Panc1 (cell line): ENCODE measurements around the gene KRTAP4-4.

Source experiments
- POLR2AphosphoS5 ChIP-seq: IDR thresholded peaks from 2 replicates; pipeline ENCODE4 v1.6.1; 2012; ENCODE audit warnings: mild to moderate bottlenecking, low read depth, low read length, moderate library complexity
- REST ChIP-seq, 2 experiments: IDR thresholded peaks; 2 replicates each; pipeline ENCODE4 v1.6.1; 2011 to 2012; ENCODE audit warnings: low read depth in 2 of 2, control low read depth in 1 of 2, low read length in 1 of 2, mild to moderate bottlenecking in 1 of 2, moderate library complexity in 1 of 2; ENCODE audit not compliant: insufficient read depth in 1 of 2
- SIN3A ChIP-seq: IDR thresholded peaks from 2 replicates; pipeline ENCODE4 v1.6.1; 2012; ENCODE audit warnings: low read depth, mild to moderate bottlenecking, low read length, moderate library complexity, borderline replicate concordance; ENCODE audit not compliant: insufficient read depth
- TCF7L2 ChIP-seq: IDR thresholded peaks from 2 replicates; pipeline ENCODE4 v1.6.1; 2011; ENCODE audit warnings: mild to moderate bottlenecking, low read depth, low read length, inconsistent platforms
- TF ChIP-seq, protein P1 (sequence below): fragments of 450-650 bp; IDR thresholded peaks from 2 replicates; pipeline ENCODE4 v1.5.1; 2017; ENCODE audit warnings: mild to moderate bottlenecking

GRCh38 chr17:41127371-41127770 lies 33.2 kb downstream of the KRTAP4-4 start:
- TF ChIP-seq, protein P1, sequence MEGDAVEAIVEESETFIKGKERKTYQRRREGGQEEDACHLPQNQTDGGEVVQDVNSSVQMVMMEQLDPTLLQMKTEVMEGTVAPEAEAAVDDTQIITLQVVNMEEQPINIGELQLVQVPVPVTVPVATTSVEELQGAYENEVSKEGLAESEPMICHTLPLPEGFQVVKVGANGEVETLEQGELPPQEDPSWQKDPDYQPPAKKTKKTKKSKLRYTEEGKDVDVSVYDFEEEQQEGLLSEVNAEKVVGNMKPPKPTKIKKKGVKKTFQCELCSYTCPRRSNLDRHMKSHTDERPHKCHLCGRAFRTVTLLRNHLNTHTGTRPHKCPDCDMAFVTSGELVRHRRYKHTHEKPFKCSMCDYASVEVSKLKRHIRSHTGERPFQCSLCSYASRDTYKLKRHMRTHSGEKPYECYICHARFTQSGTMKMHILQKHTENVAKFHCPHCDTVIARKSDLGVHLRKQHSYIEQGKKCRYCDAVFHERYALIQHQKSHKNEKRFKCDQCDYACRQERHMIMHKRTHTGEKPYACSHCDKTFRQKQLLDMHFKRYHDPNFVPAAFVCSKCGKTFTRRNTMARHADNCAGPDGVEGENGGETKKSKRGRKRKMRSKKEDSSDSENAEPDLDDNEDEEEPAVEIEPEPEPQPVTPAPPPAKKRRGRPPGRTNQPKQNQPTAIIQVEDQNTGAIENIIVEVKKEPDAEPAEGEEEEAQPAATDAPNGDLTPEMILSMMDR, result no peak
- TF ChIP-seq POLR2AphosphoS5 (no peak), REST (IDR thresholded peaks at IDR 0.05; ENCODE audit: insufficient read depth in 1 of 2, low read depth in 2 of 2, low read length in 1 of 2) (no peak), TCF7L2 (no peak), SIN3A (no peak)
